ENCODE results near the gene HAUS3.
A peak's percentile ranks its signal among the peaks of the same experiment; 100 is the strongest.
"Not testable (repeated sequence)": the region's sequence is repeated elsewhere in the genome, so short reads cannot be mapped to it uniquely, and the experiment has no call there.

Gene HAUS3

DNA sequence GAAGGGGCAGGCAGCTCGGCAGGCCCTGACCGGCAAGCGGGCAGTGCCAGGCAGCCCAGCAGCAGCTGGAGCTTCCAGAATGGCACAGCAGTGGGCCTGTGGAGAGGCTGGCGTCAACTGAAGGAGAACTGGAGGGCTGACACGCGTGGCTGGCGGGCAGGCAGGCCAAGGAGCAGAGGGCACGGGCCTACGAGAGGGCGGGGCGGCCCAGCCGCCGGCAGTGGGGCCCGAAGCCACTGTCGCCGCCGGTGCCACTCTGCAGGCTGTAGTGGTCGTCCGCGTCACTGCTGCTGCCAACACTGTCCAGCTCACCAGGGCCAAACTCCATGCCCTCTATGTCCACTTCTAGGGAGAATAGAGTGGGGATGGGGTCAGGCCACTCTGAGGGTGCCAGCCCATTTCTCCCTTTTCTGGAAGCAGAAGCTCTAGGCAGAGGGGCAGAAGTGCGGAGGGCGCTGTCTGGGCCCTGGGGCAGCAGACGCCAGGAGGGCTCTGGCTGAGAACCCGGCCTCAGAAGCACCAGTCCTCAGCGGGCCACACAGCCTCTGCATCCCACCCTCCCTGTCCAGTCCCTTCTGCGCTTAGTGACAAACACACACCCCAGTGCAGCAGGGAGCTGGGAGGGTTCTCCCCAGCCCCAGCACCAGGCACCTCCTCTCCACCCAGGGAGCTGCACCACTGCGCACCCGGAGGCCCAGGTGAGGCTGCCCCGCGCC, 8.6 kb upstream of the HAUS3 start:
- DNase-seq: no peak

GRCh38 chr4:2249526-2250356, 7.8 kb upstream of the HAUS3 start:
- no peak for DNase-seq

DNA sequence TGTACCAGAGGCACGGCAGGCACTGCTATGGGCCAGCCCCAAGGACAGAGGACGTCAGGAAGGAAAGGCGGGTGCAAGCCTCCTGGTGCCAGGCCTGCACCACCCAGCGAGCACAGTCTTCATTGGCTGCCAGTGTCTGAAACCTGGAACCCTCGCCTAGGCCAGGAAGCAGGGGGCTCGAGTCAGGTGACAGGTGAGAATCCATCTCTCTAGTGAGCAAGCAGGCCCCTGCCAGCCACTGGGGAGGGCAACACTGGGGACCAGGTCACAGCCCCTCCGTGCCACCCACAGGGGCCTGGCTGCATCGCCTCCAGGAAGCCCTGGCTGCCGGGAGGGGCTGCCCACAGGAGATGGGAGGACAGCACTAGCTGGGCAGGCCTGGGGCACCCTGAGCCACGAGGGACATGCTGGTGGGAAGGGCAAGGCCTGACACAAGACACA, 6.9 kb upstream of the HAUS3 start:
- no peak for DNase-seq

- DNase-seq: no peak
Observed at GRCh38 chr4:2248044-2248780, 6.3 kb upstream of the HAUS3 start.

GRCh38 chr4:2247128-2248043, 5.5 kb upstream of the HAUS3 start:
- DNase-seq: no peak

DNA sequence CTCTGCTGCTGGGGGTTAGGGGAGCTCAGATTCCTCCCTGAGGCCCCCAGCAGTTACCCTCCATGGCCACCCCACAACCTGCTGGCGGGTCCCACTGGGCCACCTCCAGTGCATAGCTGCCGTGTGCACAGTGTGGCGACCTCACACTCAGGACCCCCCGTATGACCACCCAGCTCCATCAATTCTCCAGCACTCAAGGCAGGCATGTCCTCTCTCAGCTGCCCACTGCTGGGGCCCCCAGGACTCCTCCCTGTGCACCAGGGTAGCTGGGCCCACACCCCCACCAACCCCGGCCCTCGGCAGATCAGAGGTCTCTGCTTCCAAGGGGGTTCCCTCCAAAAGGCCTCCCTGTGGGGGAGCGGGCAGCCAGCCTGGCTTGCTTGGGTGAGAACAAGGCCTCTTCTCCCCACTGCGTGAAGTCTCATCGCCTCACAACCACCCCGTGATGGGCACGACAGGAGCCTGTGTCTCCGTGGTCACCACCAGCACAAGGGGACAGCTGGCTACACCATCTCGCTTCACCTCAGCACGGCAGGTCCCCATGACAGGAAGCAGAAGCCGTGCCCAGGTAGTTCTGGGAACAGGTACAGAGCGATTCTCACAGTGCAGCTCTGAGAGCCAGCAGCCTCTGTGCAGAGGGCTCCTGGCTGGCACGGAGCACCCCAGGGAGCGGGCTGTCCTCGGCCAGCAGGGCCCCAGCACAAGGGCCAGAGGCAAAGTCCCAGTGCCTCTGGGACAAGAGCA, 4.6 kb upstream of the HAUS3 start:
- no peak for DNase-seq

GRCh38 chr4:2245787-2246275, 3.9 kb upstream of the HAUS3 start:
- DNase-seq: no peak

DNA sequence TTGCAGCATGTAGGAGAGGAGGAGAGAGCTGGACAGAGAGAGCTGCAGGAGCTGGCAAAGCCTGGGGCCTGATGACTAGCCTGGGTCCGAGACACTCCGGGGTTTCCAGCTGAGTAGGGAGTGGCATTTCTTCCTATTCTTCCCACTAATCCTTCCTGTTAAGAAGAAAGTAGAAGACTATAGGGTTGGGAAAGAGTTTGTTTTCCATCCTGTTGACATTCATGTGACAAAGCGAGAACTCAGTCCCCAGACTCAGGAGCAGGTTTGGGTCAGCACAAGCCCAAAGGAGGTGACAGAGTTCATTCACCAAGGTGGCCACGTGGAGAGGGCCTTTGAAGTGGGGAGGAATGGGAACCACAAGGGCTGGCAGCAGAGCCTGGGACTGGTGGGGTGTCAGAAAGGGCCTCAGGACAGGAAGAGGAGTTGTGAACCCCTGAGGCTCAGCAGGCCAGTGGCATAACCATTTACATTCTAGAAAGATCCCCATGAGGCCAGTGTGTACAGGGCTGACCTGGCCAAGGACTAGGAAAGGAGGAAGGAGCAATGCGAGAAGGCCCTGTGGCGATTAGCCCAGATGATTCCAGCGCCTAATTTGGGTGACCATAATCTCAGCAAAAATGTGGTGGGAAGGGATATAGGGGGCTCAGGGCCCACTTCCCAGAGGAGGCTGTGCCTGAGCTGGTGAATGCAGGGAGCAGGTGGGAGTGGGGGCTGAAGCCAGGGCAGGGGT, 3.3 kb upstream of the HAUS3 start:
- DNase-seq: no peak

DNA sequence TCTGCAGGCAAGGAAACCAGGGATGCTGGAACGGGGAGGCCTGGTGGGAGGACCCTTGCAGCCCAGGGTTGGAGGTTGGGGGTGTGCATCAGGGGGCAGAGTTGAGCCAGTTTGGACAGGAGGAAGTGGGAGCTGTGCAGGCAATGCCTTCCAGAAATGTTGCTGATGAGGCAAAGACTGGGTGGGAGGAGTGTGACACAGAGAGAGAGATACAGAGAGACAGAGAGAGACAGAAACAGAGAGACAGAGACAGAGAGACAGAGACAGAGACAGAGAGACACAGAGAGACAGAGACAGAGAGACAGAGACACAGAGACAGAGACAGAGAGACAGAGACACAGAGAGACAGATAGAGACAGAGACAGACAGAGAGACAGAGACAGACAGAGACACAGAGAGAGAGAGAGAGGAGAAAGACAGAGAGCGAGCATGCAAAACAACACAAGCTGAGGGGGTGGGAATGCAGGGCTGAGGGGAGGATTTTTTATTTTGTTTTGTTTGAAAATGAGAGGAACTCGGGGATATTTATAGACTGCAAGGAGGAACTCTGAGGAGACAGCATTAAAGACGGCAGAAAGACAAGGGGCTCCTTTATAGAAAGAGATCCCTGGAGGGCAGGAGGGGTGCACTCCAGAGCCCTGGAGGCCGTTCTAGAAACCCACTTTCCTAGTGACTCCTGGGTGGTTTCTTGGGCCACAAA, 1.9 kb upstream of the HAUS3 start:
- peak; percentile 73 for DNase-seq

DNA sequence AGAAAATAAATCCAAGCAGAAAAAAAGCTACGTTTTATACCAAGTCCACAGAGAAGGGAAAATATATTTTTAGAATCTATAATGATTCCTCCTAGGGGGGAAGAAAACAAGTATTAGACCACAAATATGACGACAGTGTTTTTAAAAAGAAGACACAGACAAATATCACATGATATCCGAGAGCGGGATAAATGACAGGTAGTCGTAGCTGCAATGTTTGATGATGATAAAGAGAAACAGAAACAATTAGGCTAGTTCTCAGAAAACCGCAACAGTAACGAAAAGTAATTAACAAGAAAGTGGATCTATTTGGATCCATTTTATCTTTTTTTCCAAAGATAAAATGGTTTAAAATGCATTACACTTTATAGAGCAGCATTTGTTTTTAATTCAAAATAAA, 918 bp downstream of the HAUS3 start:
- DNase-seq: peak; percentile 69

DNA sequence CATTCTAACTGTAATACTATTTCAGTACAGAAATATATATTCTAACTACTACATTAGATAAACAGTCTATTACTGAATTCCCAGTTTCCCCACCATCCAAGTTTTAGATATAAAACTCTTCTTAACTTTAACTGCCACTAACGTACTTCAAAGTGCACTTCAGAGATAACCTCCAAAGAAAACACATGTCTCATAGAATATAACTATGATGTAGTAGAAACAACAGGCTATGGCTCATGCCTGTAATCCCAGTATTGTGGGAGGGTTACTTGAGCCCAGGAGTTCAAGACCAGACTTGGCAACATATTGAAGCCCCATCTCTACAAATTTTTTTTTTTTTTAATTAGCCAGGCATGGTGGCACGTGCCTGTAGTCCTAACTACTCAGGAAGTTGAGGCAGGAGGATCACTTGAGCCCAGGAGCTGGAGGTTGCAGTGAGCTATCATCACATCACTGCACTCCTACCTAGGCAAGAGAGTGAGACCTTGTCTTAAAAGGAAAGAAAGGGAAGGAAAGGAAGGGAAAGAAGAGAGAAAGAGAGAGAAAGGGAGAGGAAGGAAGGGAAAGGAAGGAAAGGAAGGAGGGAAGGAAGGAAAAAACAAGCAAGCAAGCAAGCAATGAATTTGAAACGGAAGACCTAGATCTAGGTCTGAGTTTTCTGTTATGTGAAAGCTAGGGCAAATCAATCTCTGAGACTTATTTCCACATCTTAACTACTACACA, 4.8 kb downstream of the HAUS3 start:
- DNase-seq: no peak

- DNase-seq: no peak
Observed at GRCh38 chr4:2231082-2231481, 10.8 kb downstream of the HAUS3 start.

DNA sequence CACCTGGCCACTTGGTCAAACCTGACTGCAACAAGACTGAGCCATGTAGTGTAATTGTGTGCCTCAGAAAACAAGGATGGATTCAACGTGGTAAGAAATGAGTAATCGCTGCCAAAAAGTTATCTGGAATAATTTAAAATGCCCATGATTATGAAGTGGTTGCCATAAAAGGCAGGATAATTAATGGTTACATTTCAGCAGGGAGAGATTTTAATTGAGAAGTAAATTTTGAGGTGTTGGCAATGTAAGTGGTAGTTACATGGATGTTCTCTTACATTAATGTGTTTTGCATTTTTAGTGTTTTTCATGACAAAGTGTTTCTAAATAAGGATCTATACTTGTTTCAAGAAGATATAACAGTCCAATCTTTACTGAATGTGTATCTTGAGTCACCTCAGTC, 15.7 kb downstream of the HAUS3 start:
- no peak for DNase-seq

DNA sequence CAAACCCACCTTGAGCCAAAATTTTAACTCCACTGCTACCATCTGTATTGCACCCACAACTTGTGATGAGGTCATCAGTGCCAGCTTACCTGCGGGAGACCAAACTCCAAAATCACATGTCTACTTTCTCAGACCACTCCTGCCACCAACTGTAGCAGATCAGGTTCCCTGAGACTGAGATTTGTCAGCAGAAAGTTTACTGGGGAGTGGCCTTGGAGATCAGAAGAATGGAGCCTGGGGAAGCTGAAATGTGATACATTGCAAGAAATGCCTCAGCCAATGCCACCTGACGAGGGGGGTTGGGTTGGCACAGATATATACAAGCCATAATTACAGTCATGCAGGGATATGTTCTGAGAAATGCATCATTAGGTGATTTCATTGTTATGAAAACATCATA, 19.1 kb downstream of the HAUS3 start:
- DNase-seq: no peak

GRCh38 chr4:2221378-2221777, 20.5 kb downstream of the HAUS3 start:
- not testable (repeated sequence) for DNase-seq

- peak; percentile 83 for DNase-seq
Observed at GRCh38 chr4:2220016-2220630, 21.8 kb downstream of the HAUS3 start.

DNA sequence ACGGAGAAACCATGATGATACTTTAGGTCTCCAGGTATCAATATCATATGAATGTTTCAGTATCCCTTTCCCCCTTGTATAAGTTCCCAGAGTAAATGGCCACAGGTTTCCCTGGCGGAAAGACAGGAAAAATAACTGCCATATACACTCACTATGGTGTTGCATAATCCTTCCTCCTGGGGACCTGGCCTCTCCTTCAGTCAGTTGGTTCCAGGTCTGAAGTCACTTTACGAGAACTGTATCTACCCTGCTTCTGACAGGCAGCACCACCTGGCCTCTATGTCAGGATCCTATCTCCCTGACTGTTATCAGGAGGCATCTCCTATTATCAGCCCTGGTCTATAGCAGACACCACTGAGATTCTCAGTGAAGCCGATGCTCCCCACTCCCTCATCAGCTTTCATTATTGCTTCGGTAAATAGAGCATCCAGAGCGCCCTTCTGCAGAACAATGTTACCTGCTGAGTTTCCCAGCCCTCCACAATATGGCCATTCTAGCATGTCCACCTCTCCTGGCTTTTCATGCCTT, 22.6 kb downstream of the HAUS3 start:
- no peak for DNase-seq

DNA sequence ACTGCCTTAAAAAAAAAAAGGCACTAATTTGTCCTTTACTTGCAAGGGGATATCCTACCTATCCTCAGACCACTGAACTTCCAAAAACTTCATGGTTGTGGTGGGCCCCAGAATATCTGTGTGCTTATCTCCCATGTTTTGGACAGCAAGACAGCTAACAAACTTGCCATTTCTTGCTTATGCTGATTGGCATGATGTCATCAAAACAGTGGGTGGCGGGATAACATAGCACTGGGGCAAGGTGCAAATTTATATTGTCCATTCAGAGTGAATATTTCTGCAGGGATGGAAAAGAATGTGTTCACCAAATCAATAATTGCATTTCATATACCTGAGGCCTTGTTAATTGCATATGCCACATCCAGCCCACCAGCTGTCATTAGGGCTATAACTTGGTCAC, 23.5 kb downstream of the HAUS3 start:
- no peak for DNase-seq

DNA sequence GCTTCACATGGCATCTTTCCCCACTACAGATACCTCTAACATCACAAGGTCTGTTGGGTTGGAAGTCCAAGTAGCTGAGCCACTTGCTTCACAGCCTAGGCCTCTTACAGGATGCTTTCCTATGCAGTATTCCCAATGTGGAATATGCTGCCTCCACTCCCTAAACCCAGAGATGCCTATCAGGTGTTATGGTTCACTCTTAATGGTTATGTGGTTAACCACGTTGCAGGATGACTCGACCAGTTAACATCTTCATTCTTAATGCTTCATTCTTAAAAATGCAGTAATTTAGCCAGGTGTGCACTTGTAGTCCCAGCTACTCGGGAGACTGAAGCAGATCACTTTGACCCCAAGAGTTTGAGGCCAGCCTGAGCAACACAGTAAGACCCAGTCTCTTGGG, 24.2 kb downstream of the HAUS3 start:
- no peak for DNase-seq

Measured in OCI-M1 (cell line).